Measurements from ENCODE around the gene CDC20.

Gene CDC20

GRCh38 chr1:43329995-43330751 is 28.6 kb upstream of the CDC20 start:
- no peak for DNase-seq

GRCh38 chr1:43331688-43332087 is 27.1 kb upstream of the CDC20 start:
- no peak for DNase-seq

DNA sequence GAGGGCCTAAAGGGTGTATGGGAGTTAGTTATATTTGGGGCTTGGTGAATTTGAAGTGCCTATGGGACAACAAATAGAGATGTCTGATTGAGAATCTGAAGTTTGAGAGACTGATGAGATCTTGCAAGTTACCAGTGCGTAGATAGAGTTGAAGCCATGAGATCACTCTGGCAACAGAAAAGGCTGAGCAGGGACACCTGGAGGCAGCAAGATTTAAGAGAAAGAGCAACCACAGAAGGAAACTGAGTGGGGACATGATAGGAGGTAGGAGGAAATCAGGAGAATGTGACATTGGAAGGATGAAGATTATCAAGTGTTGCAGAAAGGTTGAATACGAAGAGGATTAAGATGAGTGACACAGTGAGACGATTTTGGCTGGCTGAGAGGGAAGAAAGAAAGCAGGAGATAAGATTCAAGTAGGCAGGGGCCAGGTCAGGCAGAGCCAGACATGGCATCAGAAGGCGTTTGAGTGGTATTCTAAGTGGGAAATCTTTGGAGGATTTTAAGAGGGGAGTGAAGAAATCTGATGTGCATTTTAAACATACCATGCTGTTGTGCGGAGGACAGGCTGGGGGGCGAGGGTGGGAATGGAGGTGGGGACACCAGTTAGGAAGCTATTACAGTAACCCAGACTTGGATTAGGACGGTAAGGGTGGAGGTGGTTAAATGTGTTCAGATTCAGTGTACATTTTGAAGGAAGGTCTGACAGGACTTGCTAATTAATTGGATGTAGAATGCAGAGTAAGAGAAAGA is 24.2 kb upstream of the CDC20 start:
- no peak for DNase-seq

DNA sequence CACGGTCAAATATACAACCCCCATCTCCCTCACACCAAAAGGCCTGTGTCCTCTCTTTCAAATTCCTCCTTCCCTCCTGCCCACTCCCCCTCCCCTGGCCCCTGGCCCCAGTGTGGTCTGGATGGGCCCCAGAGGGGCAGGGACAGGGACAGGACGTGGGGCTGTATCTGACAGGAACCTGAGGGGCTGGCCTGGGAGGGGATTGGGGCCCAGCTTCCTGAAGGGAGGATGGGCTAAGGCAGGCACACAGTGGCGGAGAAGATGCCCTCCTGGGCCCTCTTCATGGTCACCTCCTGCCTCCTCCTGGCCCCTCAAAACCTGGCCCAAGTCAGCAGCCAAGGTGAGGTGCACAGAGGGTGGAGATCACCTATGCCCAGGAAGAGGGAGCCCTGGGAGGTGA is 21.2 kb upstream of the CDC20 start, which contains the start of gene MPL:
TSS of gene MPL (plus strand) at position 231 of the 400 bp plus-strand sequence. CDS start at position 262, 31 bp downstream.
- DNase-seq: no peak

- no peak for DNase-seq
Observed at GRCh38 chr1:43338001-43338400, 20.8 kb upstream of the CDC20 start.

DNA sequence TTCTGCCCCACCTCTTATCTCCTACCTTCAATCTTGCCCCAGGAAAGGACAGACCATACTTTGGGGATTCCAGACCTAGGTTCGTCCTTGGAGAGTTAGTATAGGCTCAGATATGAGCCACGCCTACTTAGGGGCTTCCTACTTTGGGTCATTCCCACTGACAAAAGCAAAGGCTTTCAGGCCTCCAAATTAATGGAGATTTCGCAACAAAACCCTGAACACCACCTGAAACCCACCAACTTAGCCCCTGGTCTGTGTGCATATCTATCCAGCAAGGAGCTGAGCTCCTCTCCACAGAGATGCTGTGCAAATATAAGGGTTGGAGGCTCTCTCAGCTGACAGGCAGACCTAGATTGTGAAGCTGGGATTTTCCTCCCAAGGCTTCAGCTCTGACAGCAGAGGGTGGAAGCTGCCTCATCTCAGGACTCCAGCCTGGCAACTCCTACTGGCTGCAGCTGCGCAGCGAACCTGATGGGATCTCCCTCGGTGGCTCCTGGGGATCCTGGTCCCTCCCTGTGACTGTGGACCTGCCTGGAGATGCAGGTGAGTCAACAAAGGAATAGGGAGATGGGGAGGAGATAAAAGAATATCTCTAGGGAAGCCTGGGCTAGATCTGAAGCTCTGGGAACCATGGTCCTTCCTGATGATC is 19.1 kb upstream of the CDC20 start:
- no peak for DNase-seq

GRCh38 chr1:43340559-43340958 is 18.2 kb upstream of the CDC20 start:
- no peak for DNase-seq

GRCh38 chr1:43344267-43344850 is 14.4 kb upstream of the CDC20 start:
- DNase-seq: no peak

GRCh38 chr1:43345120-43345519 is 13.7 kb upstream of the CDC20 start:
- DNase-seq: no peak

DNA sequence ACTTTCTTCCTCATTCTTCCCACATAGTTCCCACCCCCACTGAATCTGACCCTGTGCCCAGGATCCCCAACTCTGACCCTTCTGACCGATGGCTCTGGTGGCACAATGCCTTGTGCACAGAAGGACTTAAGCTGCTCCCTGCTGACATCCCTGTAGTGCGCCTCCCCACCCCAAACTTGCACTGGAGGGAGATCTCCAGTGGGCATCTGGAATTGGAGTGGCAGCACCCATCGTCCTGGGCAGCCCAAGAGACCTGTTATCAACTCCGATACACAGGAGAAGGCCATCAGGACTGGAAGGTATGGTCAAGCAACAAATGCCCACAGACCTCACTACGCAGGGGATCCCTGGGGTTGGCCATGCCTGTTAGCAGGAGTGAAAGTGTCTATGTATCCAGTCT is 12.1 kb upstream of the CDC20 start:
- DNase-seq: no peak

GRCh38 chr1:43348343-43348808 is 10.4 kb upstream of the CDC20 start:
- no peak for DNase-seq

DNA sequence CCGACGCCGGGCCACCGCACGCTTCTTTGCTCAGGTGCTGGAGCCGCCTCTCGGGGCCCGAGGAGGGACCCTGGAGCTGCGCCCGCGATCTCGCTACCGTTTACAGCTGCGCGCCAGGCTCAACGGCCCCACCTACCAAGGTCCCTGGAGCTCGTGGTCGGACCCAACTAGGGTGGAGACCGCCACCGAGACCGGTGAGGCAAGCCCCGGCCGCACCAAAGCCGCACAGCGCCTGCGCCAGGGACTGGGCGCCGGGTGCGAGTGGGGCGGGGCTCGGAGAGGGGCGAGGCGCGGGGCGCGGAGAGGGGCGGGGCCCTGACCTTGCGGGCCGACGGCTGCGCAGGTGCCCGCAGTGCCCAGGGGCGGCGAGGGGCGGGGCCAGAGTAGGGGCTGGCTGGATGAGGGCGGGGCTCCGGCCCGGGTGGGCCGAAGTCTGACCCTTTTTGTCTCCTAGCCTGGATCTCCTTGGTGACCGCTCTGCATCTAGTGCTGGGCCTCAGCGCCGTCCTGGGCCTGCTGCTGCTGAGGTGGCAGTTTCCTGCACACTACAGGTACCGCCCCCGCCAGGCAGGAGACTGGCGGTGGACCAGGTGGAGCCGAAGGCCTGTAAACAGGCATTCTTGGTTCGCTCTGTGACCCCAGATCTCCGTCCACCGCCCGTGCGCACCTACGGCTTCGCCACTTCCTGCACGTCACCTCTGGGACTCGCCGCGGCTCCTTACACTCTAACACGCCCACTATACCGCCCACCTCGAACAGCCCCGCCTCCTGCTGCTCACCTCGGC is 9.8 kb upstream of the CDC20 start:
- peak; percentile 83 for DNase-seq

- DNase-seq: no peak
Observed at GRCh38 chr1:43349594-43350306, 9.0 kb upstream of the CDC20 start.

- DNase-seq: no peak
Observed at GRCh38 chr1:43350976-43351375, 7.8 kb upstream of the CDC20 start.

GRCh38 chr1:43351421-43352350 is 7.1 kb upstream of the CDC20 start:
- DNase-seq: no peak

- DNase-seq: no peak
Observed at GRCh38 chr1:43352351-43352705, 6.5 kb upstream of the CDC20 start.

DNA sequence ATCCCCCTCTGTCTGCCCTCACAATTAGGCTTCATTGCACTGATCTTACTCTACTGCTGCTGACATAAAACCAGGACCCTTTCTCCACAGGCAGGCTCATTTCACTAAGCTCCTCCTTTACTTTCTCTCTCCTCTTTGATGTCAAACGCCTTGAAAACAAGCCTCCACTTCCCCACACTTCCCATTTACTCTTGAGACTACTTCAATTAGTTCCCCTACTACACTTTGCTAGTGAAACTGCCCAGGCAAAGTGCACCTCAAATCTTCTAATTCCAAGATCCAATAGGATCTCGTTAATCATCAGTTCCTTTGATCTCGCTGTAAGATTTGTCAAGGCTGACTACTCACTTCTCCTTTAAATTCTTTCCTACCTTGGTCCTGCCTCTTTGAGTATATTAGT is 5.9 kb upstream of the CDC20 start:
- no peak for DNase-seq

DNA sequence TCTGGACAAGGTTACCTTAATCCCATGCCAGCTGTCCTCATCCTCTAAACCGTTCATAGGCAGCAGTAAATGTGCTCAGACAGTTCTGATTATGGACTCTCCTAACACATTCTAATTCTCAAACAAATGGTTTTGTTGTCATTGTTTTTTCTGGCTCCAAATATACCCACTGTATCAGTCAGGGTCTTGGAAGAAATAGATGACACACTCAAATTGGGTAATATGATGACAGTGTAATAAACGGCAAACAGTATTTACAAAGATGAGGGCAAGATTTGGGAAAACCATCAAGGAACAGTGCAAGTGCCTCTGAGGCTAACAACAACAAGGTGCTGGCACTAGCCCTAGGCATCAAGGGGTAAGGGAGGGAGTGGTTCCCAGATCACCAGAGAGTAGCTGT is 4.3 kb upstream of the CDC20 start:
- no peak for DNase-seq

DNA sequence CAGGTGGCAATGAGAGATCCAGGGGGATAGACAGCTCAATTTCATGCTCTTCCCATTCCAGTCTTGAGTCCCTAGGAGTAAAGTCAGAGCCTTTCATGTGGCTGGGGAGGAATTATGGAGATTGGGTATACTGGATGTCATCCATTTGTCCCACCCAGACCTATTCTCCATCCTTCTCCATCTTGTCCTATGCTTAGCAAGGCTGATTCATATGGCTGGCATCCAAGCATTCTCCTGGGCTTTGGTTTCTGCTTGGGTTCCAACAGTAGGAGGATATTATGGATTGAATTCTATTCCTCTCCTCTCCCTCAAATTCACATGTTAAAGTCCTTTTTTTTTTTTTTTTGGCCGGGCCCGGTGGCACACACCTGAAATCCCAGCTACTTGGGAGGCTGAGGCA is 3.8 kb upstream of the CDC20 start:
- no peak for DNase-seq

DNA sequence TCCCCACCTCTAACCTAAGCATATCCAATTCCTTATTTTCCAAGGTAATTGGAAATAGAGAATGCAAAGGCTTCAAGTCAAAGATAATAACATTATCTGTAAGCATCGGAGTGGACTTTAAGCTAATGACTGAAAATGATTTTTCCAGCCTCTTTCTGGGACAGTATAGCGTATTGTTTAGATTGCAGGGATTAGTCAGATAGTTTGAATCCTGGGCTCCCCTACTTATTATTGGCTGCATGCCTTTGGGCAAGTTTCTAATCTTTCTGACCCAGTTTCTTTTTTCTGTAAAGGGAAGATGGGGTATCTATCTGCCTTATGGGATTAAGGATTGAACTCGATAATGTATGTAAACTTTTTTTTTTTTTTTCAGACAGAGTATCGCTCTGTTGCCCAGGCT is 1.5 kb upstream of the CDC20 start:
- DNase-seq: no peak
